Psoas muscle (tissue), 8 donors: Measurements from ENCODE around the gene KANK4. TPM values are rescaled to one million over a fixed set of nuclear protein-coding genes. Genes with fewer than 3 reads are reported as not detected.

Experiments used
- ATAC-seq, 4 donors: fragments of 200-7000 bp; cut with Tn5 transposase; one replicate each; pipeline ENCODE4 v1.9.1; 2020; ENCODE audit warnings: moderate library complexity in 3 of 4, mild to moderate bottlenecking in 2 of 4
- DNase-seq, 2 donors: peaks; one replicate each; pipeline ENCODE4 v3.0.0-alpha.2; 2020
- H3K27ac ChIP-seq: fragments of 200-600 bp; one replicate; pipeline ENCODE4 v1.8.0; 2022
- H3K27me3 ChIP-seq, 3 donors: fragments of 200-600 bp in 1 of 3; one replicate each; pipeline versions ENCODE4 v1.6.1 to v1.8.0; 2013 to 2022; ENCODE audit warnings: low read length in 2 of 3, mild to moderate bottlenecking in 2 of 3, moderate library complexity in 1 of 3; ENCODE audit not compliant: insufficient read depth in 3 of 3
- H3K36me3 ChIP-seq, 2 donors: fragments of 200-600 bp in 1 of 2; one replicate each; pipeline versions ENCODE4 v1.6.1 to v1.8.0; 2013 to 2022; ENCODE audit warnings: low read depth in 1 of 2, mild to moderate bottlenecking in 1 of 2, moderate library complexity in 1 of 2; ENCODE audit not compliant: insufficient read depth in 1 of 2
- H3K4me1 ChIP-seq: fragments of 200-600 bp; one replicate; pipeline ENCODE4 v1.8.0; 2022
- H3K4me3 ChIP-seq: fragments of 200-600 bp; one replicate; pipeline ENCODE4 v1.8.0; 2022; ENCODE audit warnings: mild to moderate bottlenecking
- H3K9me3 ChIP-seq: fragments of 200-600 bp; one replicate; pipeline ENCODE4 v1.8.0; 2022
- CTCF ChIP-seq: fragments of 200-600 bp; IDR thresholded peaks from one replicate; pipeline ENCODE4 v1.8.0; 2022; ENCODE audit warnings: antibody characterized with exemption
- WGBS, 3 donors: extraction: QIAGEN DNeasy Blood & Tissue Kit; methylation state at CpG; one replicate each; pipeline versions ENCODE4 v1.1.6 to v1.1.7; 2013; 5-methylcytosine and 5-hydroxymethylcytosine counted together
- intact Hi-C, 2 donors: fragments of 100-400 bp; cut with DNase I; formaldehyde crosslinking; loops; one replicate each; pipeline versions ENCODE4 v1.11.0 to v1.14.2; 2022
- polyA plus RNA-seq, 3 donors: library from polyadenylated mRNA; stranded (reverse); fragments of 200-250 nt; gene quantifications; one replicate each; pipeline ENCODE4 v1.2.3, GENCODE V29; 2013
- total RNA-seq, 4 donors: library from RNA; stranded (reverse); fragmentation: NEBNext Ultra II Directional in 2 of 4; extraction: Animal tissue kit (Norgen Biotek cat#: 25700) in 2 of 4; gene quantifications; one replicate each; pipeline versions ENCODE4 v1.2.1 to v1.2.4, GENCODE V29; 2021 to 2023
- donor health status: healthy with polysubstance abuse.
- donor health status: DM: no; HTN: no; CAD: no; lungs with moderate emphysema.
- donor health status: Bipolar disorder and iron deficiency.
- donor health status: healthy.
- donor health status: DM: yes; HTN: yes; CAD: no.
- donor health status: DM: no; HTN: no; CAD: no.
- donor health status: DM: no; HTN: no; CAD: no.
- donor health status: DM: yes; HTN: yes; CAD: no.

The KANK4 gene
- total and polyA plus RNA-seq, 7 donors = 0.09 to 1.1 (median 0.17) TPM; not detected in 3

GRCh38 chr1:62357916-62358315, 38.7 kb upstream of the KANK4 start:
- ATAC-seq (no peak), DNase-seq (no peak)
- Histone ChIP-seq H3K4me3 (no peak overlapping the region), H3K27ac (no peak overlapping the region), H3K9me3 (no peaks in the 10 kb centered on the region), H3K27me3 (peaks cover 0 to 1% (median 0%) of the 10 kb centered on the region in 3 donors), H3K4me1 (no peaks in the 10 kb centered on the region), H3K36me3 (no peaks in the 10 kb centered on the region)
- intact Hi-C loops = no loop called here
- no peak for TF ChIP-seq CTCF
- WGBS, 3 donors = 79 to 92% (median 88%) methylated on average over 6 of the region's 6 CpGs

- no peaks in the 10 kb centered on the region for H3K36me3 ChIP-seq
- ATAC-seq = peak in 3 of 4 donors; percentile 83 to 91 (median 90)
- H3K27me3 ChIP-seq = peaks cover 0 to 1% (median 0%) of the 10 kb centered on the region in 3 donors
- intact Hi-C loops = no loop called here
- WGBS, 3 donors = 65 to 79% (median 78%) methylated on average over 1 of the region's 1 CpG
- no peak for TF ChIP-seq CTCF
- H3K27ac ChIP-seq = no peak overlapping the region
- H3K4me1 ChIP-seq = no peaks in the 10 kb centered on the region
- H3K9me3 ChIP-seq = no peaks in the 10 kb centered on the region
- DNase-seq = no peak
- H3K4me3 ChIP-seq = no peak overlapping the region
Observed at GRCh38 chr1:62356257-62356835, 37.1 kb upstream of the KANK4 start.

- peaks cover 0 to 1% (median 0%) of the 10 kb centered on the region in 3 donors for H3K27me3 ChIP-seq
- no peak overlapping the region for H3K27ac ChIP-seq
- H3K4me1 ChIP-seq = no peaks in the 10 kb centered on the region
- ATAC-seq = peak in 3 of 4 donors; percentile 68 to 71 (median 70)
- H3K36me3 ChIP-seq = no peaks in the 10 kb centered on the region
- H3K9me3 ChIP-seq = no peaks in the 10 kb centered on the region
- WGBS, 3 donors = 63 to 70% (median 64%) methylated on average over 8 of the region's 8 CpGs
- no peak overlapping the region for H3K4me3 ChIP-seq
- DNase-seq = peak in 1 of 2 donors; percentile 19
- intact Hi-C loops = no loop called here
- no peak for TF ChIP-seq CTCF
Observed at GRCh38 chr1:62355095-62355494, 35.9 kb upstream of the KANK4 start.

- DNase-seq = no peak
- intact Hi-C loops = no loop called here
- TF ChIP-seq CTCF = no peak
- no peaks in the 10 kb centered on the region for H3K4me1 ChIP-seq
- H3K4me3 ChIP-seq = no peak overlapping the region
- WGBS, 3 donors = 24 to 43% (median 29%) methylated on average over 3 of the region's 3 CpGs
- H3K27ac ChIP-seq = no peak overlapping the region
- H3K9me3 ChIP-seq = no peaks in the 10 kb centered on the region
- H3K36me3 ChIP-seq = no peaks in the 10 kb centered on the region
- no peak for ATAC-seq
- peaks cover 0 to 1% (median 0%) of the 10 kb centered on the region in 3 donors for H3K27me3 ChIP-seq
Observed at GRCh38 chr1:62353853-62354252, 34.6 kb upstream of the KANK4 start.

GRCh38 chr1:62352387-62352786, 33.2 kb upstream of the KANK4 start:
- DNase-seq (no peak), ATAC-seq (no peak)
- WGBS, 3 donors = 78 to 89% (median 81%) methylated on average over 4 of the region's 4 CpGs

More at GRCh38 chr1:62352387-62352786, 33.2 kb upstream of the KANK4 start:
- TF ChIP-seq CTCF = no peak
- intact Hi-C loops = no loop called here
- Histone ChIP-seq H3K27ac (no peak overlapping the region), H3K9me3 (no peaks in the 10 kb centered on the region), H3K4me1 (no peaks in the 10 kb centered on the region), H3K27me3 (no peaks in the 10 kb centered on the region), H3K36me3 (no peaks in the 10 kb centered on the region), H3K4me3 (no peak overlapping the region)
